GM12865 (cell line): ENCODE data around the gene CH25H.
"Not testable (repeated sequence)": the region's sequence is repeated elsewhere in the genome, so short reads cannot be mapped to it uniquely, and the experiment has no call there.

Source experiments
- DNase-seq: peaks from one replicate; pipeline ENCODE4 v3.0.0; 2010; ENCODE audit warnings: low read depth
- H3K4me3 ChIP-seq: 2 replicates; pipeline ENCODE4 v1.5.1; 2011; ENCODE audit warnings: mild to moderate bottlenecking, low read depth, low read length, control low read depth
- CTCF ChIP-seq: IDR thresholded peaks from 2 replicates; pipeline ENCODE4 v1.5.1; 2011; ENCODE audit warnings: low read length, control low read depth, low read depth, inconsistent platforms; ENCODE audit not compliant: insufficient read depth; ENCODE audit errors: missing control alignments

Gene CH25H

GRCh38 chr10:89182894-89183293 lies 24.2 kb downstream of the CH25H start:
- no peak overlapping the region for H3K4me3 ChIP-seq
- no peak for DNase-seq
- TF ChIP-seq CTCF, result no peak

- H3K4me3 ChIP-seq, result no peak overlapping the region
- TF ChIP-seq CTCF, result no peak
- DNase-seq, result no peak
Observed at GRCh38 chr10:89175816-89176215, 31.3 kb downstream of the CH25H start.

- TF ChIP-seq CTCF, result no peak
- H3K4me3 ChIP-seq, result no peak overlapping the region
- DNase-seq, result no peak
Observed at GRCh38 chr10:89173075-89173474, 34.0 kb downstream of the CH25H start.

GRCh38 chr10:89171996-89172395 lies 35.1 kb downstream of the CH25H start:
- no peak for DNase-seq
- H3K4me3 ChIP-seq, result no peak overlapping the region
- TF ChIP-seq CTCF, result no peak

- no peak for DNase-seq
- H3K4me3 ChIP-seq, result no peak overlapping the region
- TF ChIP-seq CTCF, result no peak
Observed at GRCh38 chr10:89171263-89171872, 35.7 kb downstream of the CH25H start.

- H3K4me3 ChIP-seq, DNase-seq: not testable (repeated sequence)
Observed at GRCh38 chr10:89168354-89168900, 38.7 kb downstream of the CH25H start.

GRCh38 chr10:89167915-89168314 lies 39.2 kb downstream of the CH25H start:
- TF ChIP-seq CTCF, result no peak
- H3K4me3 ChIP-seq, result no peak overlapping the region
- DNase-seq, result no peak
